SK-N-SH (cell line): ENCODE measurements around the gene TOMM20. TPM values are rescaled to one million over a fixed set of nuclear protein-coding genes. Genes with fewer than 3 reads are reported as not detected.

ENCODE experiments used
- CTCF ChIA-PET: fragments of 300-600, 350-600 bp; formaldehyde crosslinking; extraction: SDS; loops from one replicate; lab custom pipeline; 2021; lab: Yijun Ruan, JAX
- POLR2A ChIA-PET: fragments of 350-600 bp; sonication (Branson Sonifier 250); formaldehyde crosslinking; extraction: SDS; loops from one replicate; lab custom pipeline; 2020; ENCODE audit warnings: antibody characterized with exemption, inconsistent platforms; lab: Yijun Ruan, JAX
- DNase-seq: peaks from one replicate; pipeline ENCODE4 v3.0.0; 2012
- H2AFZ ChIP-seq: fragments of 200-600 bp; sonication (generic); 2 replicates; pipeline ENCODE4 v1.8.1; 2016; ENCODE audit warnings: antibody characterized with exemption, mild to moderate bottlenecking, low read depth
- H3F3A ChIP-seq: fragments of 200-600 bp; sonication (generic); replicated peaks from 2 replicates; pipeline ENCODE3; 2016; ENCODE audit warnings: antibody characterized with exemption, mild to moderate bottlenecking; ENCODE audit not compliant: insufficient read depth
- H3K27ac ChIP-seq, 2 experiments: fragments of 200-500 bp in 1 of 2; fragments of 200-600 bp in 1 of 2; sonication (Bioruptor generic) in 1 of 2; sonication (generic), shearing (Covaris generic) in 1 of 2; 2 replicates each; pipeline versions ENCODE4 v1.5.1 to v1.6.1; 2014 to 2016; ENCODE audit warnings: low read depth in 2 of 2, inconsistent platforms in 1 of 2, low read length in 1 of 2, mild to moderate bottlenecking in 1 of 2, mixed read lengths in 1 of 2
- H3K27me3 ChIP-seq: fragments of 200-600 bp; sonication (generic), shearing (Covaris generic); 2 replicates; pipeline ENCODE4 v1.6.1; 2016; ENCODE audit warnings: mixed run types; ENCODE audit not compliant: insufficient read depth
- H3K36me3 ChIP-seq, 2 experiments: fragments of 200-500 bp in 1 of 2; fragments of 200-600 bp in 1 of 2; sonication (Bioruptor generic) in 1 of 2; sonication (generic) in 1 of 2; replicated peaks in 1 of 2; 2 replicates each; pipeline versions ENCODE3 to v1.5.1; 2014 to 2016; ENCODE audit warnings: low read length in 1 of 2, mild to moderate bottlenecking in 1 of 2; ENCODE audit not compliant: insufficient read depth in 2 of 2, control insufficient read depth in 1 of 2
- H3K4me1 ChIP-seq, 2 experiments: fragments of 200-500 bp in 1 of 2; fragments of 200-600 bp in 1 of 2; sonication (Bioruptor generic) in 1 of 2; sonication (generic), shearing (Covaris generic) in 1 of 2; 2 replicates each; pipeline versions ENCODE4 v1.5.1 to v1.6.1; 2014 to 2016; ENCODE audit warnings: low read depth in 1 of 2, low read length in 1 of 2, mixed run types in 1 of 2; ENCODE audit not compliant: insufficient read depth in 2 of 2, control insufficient read depth in 1 of 2
- H3K4me2 ChIP-seq: fragments of 200-600 bp; sonication (generic), shearing (Covaris generic); 2 replicates; pipeline ENCODE4 v1.6.1; 2017; ENCODE audit warnings: mixed run types
- H3K4me3 ChIP-seq, 2 experiments: fragments of 200-500 bp in 1 of 2; fragments of 200-600 bp in 1 of 2; sonication (Bioruptor generic) in 1 of 2; sonication (generic), shearing (Covaris generic) in 1 of 2; 2 replicates each; pipeline versions ENCODE4 v1.5.1 to v1.8.1; 2014 to 2016; ENCODE audit warnings: low read depth in 2 of 2, inconsistent platforms in 1 of 2, low read length in 1 of 2, mild to moderate bottlenecking in 1 of 2, mixed read lengths in 1 of 2, moderate library complexity in 1 of 2
- H3K79me2 ChIP-seq: fragments of 200-600 bp; sonication (generic); 2 replicates; pipeline ENCODE4 v1.8.1; 2017; ENCODE audit warnings: mild to moderate bottlenecking; ENCODE audit not compliant: insufficient read depth
- H3K9ac ChIP-seq: fragments of 200-600 bp; sonication (generic); 2 replicates; pipeline ENCODE4 v1.6.1; 2017; ENCODE audit warnings: mixed run types
- H3K9me2 ChIP-seq: fragments of 200-600 bp; sonication (generic); 2 replicates; pipeline ENCODE4 v1.6.1; 2017; ENCODE audit warnings: mixed run types
- H3K9me3 ChIP-seq: fragments of 200-600 bp; sonication (generic); 2 replicates; pipeline ENCODE4 v1.6.1; 2017; ENCODE audit warnings: mixed run types, mild to moderate bottlenecking, moderate library complexity
- H4K20me1 ChIP-seq: fragments of 200-600 bp; sonication (generic); 2 replicates; pipeline ENCODE4 v1.6.1; 2017; ENCODE audit warnings: mild to moderate bottlenecking, mixed run types; ENCODE audit not compliant: insufficient read depth
- CHD2 ChIP-seq: fragments of 150-350 bp; IDR thresholded peaks from 2 replicates; pipeline ENCODE4 v1.6.1; 2018; ENCODE audit warnings: low read length; ENCODE audit not compliant: partially characterized antibody
- EP300 ChIP-seq, 2 experiments: IDR thresholded peaks; 2 replicates each; pipeline versions ENCODE4 v1.4.0 to v1.6.1; 2012; ENCODE audit warnings: borderline replicate concordance in 1 of 2, low read depth in 1 of 2, low read length in 1 of 2
- EZH2phosphoT487 ChIP-seq: fragments of 200-600 bp; sonication (generic); IDR thresholded peaks from 2 replicates; pipeline ENCODE4 v1.6.1; 2017; ENCODE audit warnings: low read depth, mixed run types, mild to moderate bottlenecking, antibody characterized with exemption, moderate library complexity, borderline replicate concordance
- FOSL2 ChIP-seq: IDR thresholded peaks from 2 replicates; pipeline ENCODE4 v1.4.0; 2012; ENCODE audit warnings: low read depth, mild to moderate bottlenecking, moderate library complexity, borderline replicate concordance
- FOXJ3 ChIP-seq: sonication (generic); formaldehyde crosslinking; IDR thresholded peaks from 2 replicates; pipeline ENCODE4 v1.5.1; 2020; ENCODE audit warnings: mild to moderate bottlenecking, missing genetic modification reagents
- FOXM1 ChIP-seq: IDR thresholded peaks from 2 replicates; pipeline ENCODE4 v1.4.0; 2012; ENCODE audit warnings: low read depth, mild to moderate bottlenecking
- MEF2A ChIP-seq: IDR thresholded peaks from 2 replicates; pipeline ENCODE4 v1.4.0; 2012; ENCODE audit warnings: low read depth, borderline replicate concordance
- NFIC ChIP-seq: IDR thresholded peaks from 2 replicates; pipeline ENCODE4 v1.4.0; 2012; ENCODE audit warnings: borderline replicate concordance
- NRF1 ChIP-seq: IDR thresholded peaks from 2 replicates; pipeline ENCODE4 v1.6.1; 2012; ENCODE audit warnings: low read depth, mild to moderate bottlenecking, low read length
- POLR2AphosphoS5 ChIP-seq: IDR thresholded peaks from 2 replicates; pipeline ENCODE4 v1.6.1; 2012; ENCODE audit warnings: low read depth, low read length
- RAD21 ChIP-seq: IDR thresholded peaks from 2 replicates; pipeline ENCODE4 v1.6.1; 2012; ENCODE audit warnings: mild to moderate bottlenecking, low read length
- RCOR1 ChIP-seq: fragments of 150-350 bp; IDR thresholded peaks from 2 replicates; pipeline ENCODE4 v1.6.1; 2017; ENCODE audit warnings: antibody characterized with exemption, low read length
- RXRA ChIP-seq: IDR thresholded peaks from 2 replicates; pipeline ENCODE4 v1.4.0; 2012; ENCODE audit warnings: low read depth, mild to moderate bottlenecking, borderline replicate concordance
- SIN3A ChIP-seq: IDR thresholded peaks from 2 replicates; pipeline ENCODE4 v1.6.1; 2012; ENCODE audit warnings: low read depth, mild to moderate bottlenecking, low read length, moderate library complexity, borderline replicate concordance
- SMC3 ChIP-seq: IDR thresholded peaks from 2 replicates; pipeline ENCODE4 v1.6.1; 2012; ENCODE audit warnings: low read depth, low read length, improper control_type of control experiment
- TAF1 ChIP-seq: IDR thresholded peaks from 2 replicates; pipeline ENCODE4 v1.6.1; 2012; ENCODE audit warnings: low read depth, mild to moderate bottlenecking, low read length, moderate library complexity, borderline replicate concordance
- TCF12 ChIP-seq: IDR thresholded peaks from 2 replicates; pipeline ENCODE4 v1.4.0; 2012
- TEAD4 ChIP-seq: IDR thresholded peaks from 2 replicates; pipeline ENCODE4 v1.4.0; 2012; ENCODE audit warnings: mild to moderate bottlenecking, borderline replicate concordance; ENCODE audit not compliant: insufficient read depth
- YY1 ChIP-seq: IDR thresholded peaks from 2 replicates; pipeline ENCODE4 v1.4.0; 2012; ENCODE audit warnings: low read depth, mild to moderate bottlenecking
- WGBS: methylation state at CpG from one replicate; pipeline ENCODE4 v1.1.6; 2017; ENCODE audit warnings: low lambda C conversion rate; 5-methylcytosine and 5-hydroxymethylcytosine counted together
- polyA plus RNA-seq, 3 experiments: library from polyadenylated mRNA; depleted of rRNA; stranded (reverse); fragments of >200 nt; gene quantifications; 2 replicates each; pipeline ENCODE4 v1.2.3, GENCODE V29; 2012
- TF ChIP-seq, protein P1 (sequence below): fragments of 200-600 bp; sonication (generic); IDR thresholded peaks from 2 replicates; pipeline ENCODE4 v1.6.1; 2017; ENCODE audit warnings: antibody characterized with exemption, mild to moderate bottlenecking, moderate library complexity
- TF ChIP-seq, protein P2 (sequence below): IDR thresholded peaks from 2 replicates; pipeline ENCODE4 v1.4.0; 2012; ENCODE audit warnings: low read depth, borderline replicate concordance

TOMM20 gene
- polyA plus RNA-seq, 1 of the 3 experiments (the other 2 are of a cell fraction), result 86.2 TPM

GRCh38 chr1:235168375-235168774, 39.7 kb upstream of the TOMM20 start:
- H3K79me2 ChIP-seq, result no peaks in the 10 kb centered on the region
- peaks cover 18 to 62% of the 10 kb centered on the region in 2 experiments for H3K36me3 ChIP-seq
- H4K20me1 ChIP-seq, result no peaks in the 10 kb centered on the region
- no peak for TF ChIP-seq RAD21
- TF ChIP-seq NFIC, result no peak
- TF ChIP-seq YY1, result no peak
- no peak for TF ChIP-seq FOSL2
- TF ChIP-seq NRF1, result no peak
- TF ChIP-seq FOXM1, result no peak
- no peak for TF ChIP-seq EZH2phosphoT487
- TF ChIP-seq TCF12, result no peak
- TF ChIP-seq SIN3A, result no peak
- no peak for TF ChIP-seq POLR2AphosphoS5
- no peak for TF ChIP-seq SMC3
- TF ChIP-seq, protein P1, sequence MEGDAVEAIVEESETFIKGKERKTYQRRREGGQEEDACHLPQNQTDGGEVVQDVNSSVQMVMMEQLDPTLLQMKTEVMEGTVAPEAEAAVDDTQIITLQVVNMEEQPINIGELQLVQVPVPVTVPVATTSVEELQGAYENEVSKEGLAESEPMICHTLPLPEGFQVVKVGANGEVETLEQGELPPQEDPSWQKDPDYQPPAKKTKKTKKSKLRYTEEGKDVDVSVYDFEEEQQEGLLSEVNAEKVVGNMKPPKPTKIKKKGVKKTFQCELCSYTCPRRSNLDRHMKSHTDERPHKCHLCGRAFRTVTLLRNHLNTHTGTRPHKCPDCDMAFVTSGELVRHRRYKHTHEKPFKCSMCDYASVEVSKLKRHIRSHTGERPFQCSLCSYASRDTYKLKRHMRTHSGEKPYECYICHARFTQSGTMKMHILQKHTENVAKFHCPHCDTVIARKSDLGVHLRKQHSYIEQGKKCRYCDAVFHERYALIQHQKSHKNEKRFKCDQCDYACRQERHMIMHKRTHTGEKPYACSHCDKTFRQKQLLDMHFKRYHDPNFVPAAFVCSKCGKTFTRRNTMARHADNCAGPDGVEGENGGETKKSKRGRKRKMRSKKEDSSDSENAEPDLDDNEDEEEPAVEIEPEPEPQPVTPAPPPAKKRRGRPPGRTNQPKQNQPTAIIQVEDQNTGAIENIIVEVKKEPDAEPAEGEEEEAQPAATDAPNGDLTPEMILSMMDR, result no peak
- no peak for TF ChIP-seq FOXJ3
- ChIA-PET POLR2A (no interaction called here), CTCF (interaction anchor here (1.1 to 2.4 kb wide), 2 partner anchors 162 to 247 kb away, joined by 3 to 6 read pairs; no protein-coding TSS in a partner anchor)
- H3K9me3 ChIP-seq, result no peaks in the 10 kb centered on the region
- DNase-seq, result no peak
- 98% methylated on average over 3 of the region's 3 CpGs for WGBS
- H3K27ac ChIP-seq, result no peak overlapping the region
- no peak overlapping the region for H2AFZ ChIP-seq
- no peaks in the 10 kb centered on the region for H3K27me3 ChIP-seq
- H3K4me3 ChIP-seq, result no peak overlapping the region
- peaks cover 14% of the 10 kb centered on the region for H3F3A ChIP-seq
- H3K4me2 ChIP-seq, result no peak overlapping the region
- no peaks in the 10 kb centered on the region for H3K9me2 ChIP-seq
- no peaks in the 10 kb centered on the region for H3K4me1 ChIP-seq
- H3K9ac ChIP-seq, result no peak overlapping the region

DNA sequence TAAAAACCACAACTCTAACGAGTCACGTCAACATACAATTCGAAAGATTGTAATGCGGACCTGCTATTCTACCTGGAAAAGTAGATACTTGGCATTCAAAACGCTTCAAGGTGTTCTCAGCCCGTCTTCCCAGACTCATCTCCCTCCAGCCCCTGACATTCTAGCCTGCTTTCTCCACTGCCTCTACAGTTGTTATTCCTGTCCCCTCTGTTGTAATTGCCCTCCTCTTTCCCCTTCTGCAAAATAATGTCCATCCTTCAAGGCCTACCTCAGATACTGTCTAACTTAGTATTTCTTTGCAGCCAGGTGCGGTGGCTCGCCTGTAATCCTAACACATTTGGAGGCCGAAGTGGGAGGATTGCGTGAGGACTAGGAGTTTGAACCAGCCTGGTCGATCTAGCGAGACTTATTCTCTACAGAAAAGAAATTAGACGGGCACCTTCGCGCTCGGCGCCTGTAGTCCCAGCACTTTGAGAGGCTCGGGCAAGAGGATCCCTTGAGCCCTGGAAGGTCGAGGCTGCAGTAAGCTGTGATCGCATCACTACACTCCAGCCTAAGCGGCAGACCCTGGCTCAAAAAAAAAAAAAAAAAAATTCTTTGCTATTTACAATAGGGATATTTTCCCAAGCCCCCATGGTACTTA, 33.2 kb upstream of the TOMM20 start:
- peak overlapping the region; percentile 70 to 80 for H3K4me3 ChIP-seq
- no peaks in the 10 kb centered on the region for H4K20me1 ChIP-seq
- no peaks in the 10 kb centered on the region for H3K9me3 ChIP-seq
- H3K36me3 ChIP-seq, result peaks cover 20 to 37% of the 10 kb centered on the region in 2 experiments
- POLR2A ChIA-PET, result interaction anchor here (0.6 to 1.4 kb wide), 5 partner anchors 8 to 57 kb away, joined by 3 to 10 read pairs (median 4); partner anchors contain the start of gene TOMM20
- H3K4me2 ChIP-seq, result peak overlapping the region; percentile 74
- H3F3A ChIP-seq, result peaks cover 11% of the 10 kb centered on the region
- H3K27me3 ChIP-seq, result no peaks in the 10 kb centered on the region
- CTCF ChIA-PET, result interaction anchor here (1.0 kb wide), 1 partner anchor 254 kb away, joined by 4 read pairs; no protein-coding TSS in a partner anchor
- H3K27ac ChIP-seq, result peak overlapping the region; percentile 76 to 88; a peak in 3 of 4 replicates
- peaks cover 0 to 10% of the 10 kb centered on the region in 2 experiments; a peak in 1 of 4 replicates for H3K4me1 ChIP-seq
- peaks cover 39% of the 10 kb centered on the region for H3K79me2 ChIP-seq
- H3K9me2 ChIP-seq, result no peaks in the 10 kb centered on the region
- peak overlapping the region; percentile 79 for H3K9ac ChIP-seq
- TF ChIP-seq EZH2phosphoT487 (no peak), FOSL2 (no peak), SIN3A (no peak), EP300 (IDR thresholded peaks at IDR 0.05; ENCODE audit: borderline replicate concordance in 1 of 2, low read depth in 1 of 2, low read length in 1 of 2) (no peak), RCOR1 (no peak), NRF1 (no peak), MEF2A (no peak), TEAD4 (no peak), RXRA (no peak), CHD2 (no peak), TAF1 (no peak)
- TF ChIP-seq, protein P2, sequence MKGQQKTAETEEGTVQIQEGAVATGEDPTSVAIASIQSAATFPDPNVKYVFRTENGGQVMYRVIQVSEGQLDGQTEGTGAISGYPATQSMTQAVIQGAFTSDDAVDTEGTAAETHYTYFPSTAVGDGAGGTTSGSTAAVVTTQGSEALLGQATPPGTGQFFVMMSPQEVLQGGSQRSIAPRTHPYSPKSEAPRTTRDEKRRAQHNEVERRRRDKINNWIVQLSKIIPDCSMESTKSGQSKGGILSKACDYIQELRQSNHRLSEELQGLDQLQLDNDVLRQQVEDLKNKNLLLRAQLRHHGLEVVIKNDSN, result no peak
- TF ChIP-seq, protein P1, result no peak
- peak overlapping the region; percentile 69 for H2AFZ ChIP-seq
- 74% methylated on average over 21 of the region's 21 CpGs for WGBS
- no peak for DNase-seq
